HepG2 (cell line): ENCODE results near the gene TFB1M. TPM values are rescaled to one million over a fixed set of nuclear protein-coding genes. Genes with fewer than 3 reads are reported as not detected.

Experiments
- ATAC-seq: fragments of 200-7000 bp; cut with Tn5 transposase; 3 replicates; pipeline ENCODE4 v1.9.1; 2020; ENCODE audit warnings: mild to moderate bottlenecking, moderate library complexity
- BruUV-seq: library from RNA; stranded (reverse); fragments of 400-500 nt; replicated peaks from 2 replicates; lab custom pipeline; 2021; lab: Mats Ljungman, UMichigan
- CTCF ChIA-PET: fragments of 300-600 bp; formaldehyde crosslinking; extraction: SDS; loops from one replicate; lab custom pipeline; 2021; ENCODE audit warnings: low total read pairs, inconsistent platforms, low intra/inter-chr PET ratio; lab: Yijun Ruan, JAX
- POLR2A ChIA-PET: fragments of 350-600 bp; sonication (Branson Sonifier 250); formaldehyde crosslinking; loops from one replicate; lab custom pipeline; 2020; ENCODE audit warnings: antibody characterized with exemption, inconsistent platforms; lab: Yijun Ruan, JAX
- DNase-seq: peaks from one replicate; pipeline ENCODE4 v3.0.0-alpha.2; 2015; ENCODE audit warnings: low spot score
- FAIRE-seq: peaks from 3 replicates; lab custom pipeline; 2011; peaks lifted over from hg19 to GRCh38; lab: Jason Lieb, UNC
- H2AFZ ChIP-seq: one replicate; pipeline ENCODE4 v1.6.1; 2011; ENCODE audit warnings: low read length, inconsistent platforms
- H3K27ac ChIP-seq: fragments of 300-600 bp; 3 replicates; pipeline ENCODE4 v1.8.0; 2011; ENCODE audit warnings: mixed run types, mild to moderate bottlenecking, mixed read lengths, low read length, inconsistent platforms; ENCODE audit not compliant: insufficient read depth; ENCODE audit errors: extremely low read length
- H3K27me3 ChIP-seq, 2 experiments: fragments of 200-600 bp in 1 of 2; 2 replicates in 1 of 2; 3 replicates in 1 of 2; pipeline versions ENCODE4 v1.6.0 to v1.8.0; 2011; ENCODE audit warnings: low read length in 2 of 2, mild to moderate bottlenecking in 2 of 2, moderate library complexity in 2 of 2, inconsistent platforms in 1 of 2; ENCODE audit not compliant: insufficient read depth in 2 of 2, control insufficient read depth in 1 of 2
- H3K36me3 ChIP-seq, 2 experiments: fragments of 200-600 bp in 1 of 2; replicated peaks in 1 of 2; 2 replicates in 1 of 2; 3 replicates in 1 of 2; pipeline versions ENCODE4 v1.5.1 to v1.8.0; 2011; ENCODE audit warnings: low read length in 2 of 2, inconsistent platforms in 1 of 2; ENCODE audit not compliant: insufficient read depth in 2 of 2, control insufficient read depth in 1 of 2
- H3K4me1 ChIP-seq: 2 replicates; pipeline ENCODE4 v1.5.1; 2012; ENCODE audit warnings: low read length, inconsistent platforms; ENCODE audit not compliant: insufficient read depth
- H3K4me2 ChIP-seq: 2 replicates; pipeline ENCODE4 v1.6.0; 2011; ENCODE audit warnings: low read depth, low read length, inconsistent platforms
- H3K4me3 ChIP-seq, 3 experiments: fragments of 200-600 bp in 1 of 3; sonication (generic), shearing (Covaris generic) in 1 of 3; replicated peaks in 1 of 3; 2 replicates each; pipeline ENCODE4 v1.5.1; 2011 to 2016; ENCODE audit warnings: low read length in 3 of 3, inconsistent platforms in 2 of 3, low read depth in 2 of 3, mild to moderate bottlenecking in 2 of 3, control low read depth in 1 of 3, mixed read lengths in 1 of 3; ENCODE audit not compliant: insufficient read depth in 1 of 3
- H3K79me2 ChIP-seq: one replicate; pipeline ENCODE4 v1.6.1; 2011; ENCODE audit warnings: low read length, inconsistent platforms; ENCODE audit not compliant: insufficient read depth
- H3K9ac ChIP-seq: 2 replicates; pipeline ENCODE4 v1.6.0; 2011; ENCODE audit warnings: mild to moderate bottlenecking, low read depth, low read length, inconsistent platforms; ENCODE audit not compliant: insufficient read depth
- H3K9me3 ChIP-seq: 2 replicates; pipeline ENCODE4 v1.5.1; 2012; ENCODE audit warnings: mild to moderate bottlenecking, low read length
- H4K20me1 ChIP-seq: 2 replicates; pipeline ENCODE4 v1.6.0; 2011; ENCODE audit warnings: inconsistent platforms, mild to moderate bottlenecking, low read length, moderate library complexity; ENCODE audit not compliant: insufficient read depth
- AKAP8 ChIP-seq: sonication (generic); formaldehyde crosslinking; IDR thresholded peaks from 2 replicates; pipeline ENCODE4 v1.5.1; 2020; ENCODE audit warnings: mild to moderate bottlenecking, missing genetic modification reagents
- PAXIP1 ChIP-seq: sonication (generic); formaldehyde crosslinking; conservative IDR thresholded peaks from 2 replicates; pipeline ENCODE4 v1.4.0; 2020; ENCODE audit warnings: mild to moderate bottlenecking, missing genetic modification reagents, moderate library complexity
- PCBP2 ChIP-seq: fragments of 200-400 bp; formaldehyde crosslinking; optimal IDR thresholded peaks from 2 replicates; pipeline ENCODE3; 2018; ENCODE audit warnings: low read length, low read depth; ENCODE audit not compliant: poor library complexity, severe bottlenecking
- PPARG ChIP-seq: conservative IDR thresholded peaks from 2 replicates; pipeline ENCODE4 v1.6.1; 2016; ENCODE audit warnings: missing biosample characterization, missing genetic modification reagents
- WGBS: methylation state at CpG from one replicate; pipeline ENCODE4 v1.1.6; 2017; ENCODE audit warnings: low lambda C conversion rate; 5-methylcytosine and 5-hydroxymethylcytosine counted together
- in situ Hi-C: cut with HindIII; loops from 2 replicates; pipeline ENCODE4 v1.10.0; 2017; ENCODE audit warnings: low pct_unique_long_range_greater_than_20kb; ENCODE audit not compliant: extremely low pct_ligation_motif_present
- intact Hi-C: fragments of 100-400 bp; cut with micrococcal nuclease; formaldehyde crosslinking; loops from one replicate; pipeline ENCODE4 v1.10.0; 2022; ENCODE audit not compliant: unreplicated experiment
- polyA plus RNA-seq, 8 experiments: library from polyadenylated mRNA; depleted of rRNA in 3 of 8; stranded (reverse) in 7 of 8; unstranded in 1 of 8; fragments of >200 nt; fragmentation: Illumina TruSeq in 4 of 8; extraction: Trizol in 4 of 8; gene quantifications; 2 replicates each; pipeline versions ENCODE4 v1.2.1 to v1.2.3, GENCODE V29; 2011 to 2016; ENCODE audit warnings: low read depth in 4 of 8, missing spikeins in 1 of 8, mixed read lengths in 1 of 8; ENCODE audit not compliant: insufficient read depth in 1 of 8
- total RNA-seq, 5 experiments: library from RNA; depleted of rRNA; stranded (reverse); fragments of >200 nt; fragmentation: Illumina TruSeq; extraction: Trizol; gene quantifications; 2 replicates each; pipeline ENCODE4 v1.2.3, GENCODE V29; 2016; ENCODE audit warnings: low read depth in 1 of 5

Gene TFB1M
- total and polyA plus RNA-seq, 2 of the 13 experiments (the other 11 are each of a cell fraction or from before 2014, with no cell fraction given) = 91.4 to 122 TPM

- TF ChIP-seq PCBP2 = no peak
- TF ChIP-seq, all 625 proteins: peak for 0
Observed at GRCh38 chr6:155227046-155227445, 87.2 kb downstream of the TFB1M start (continued).

DNA sequence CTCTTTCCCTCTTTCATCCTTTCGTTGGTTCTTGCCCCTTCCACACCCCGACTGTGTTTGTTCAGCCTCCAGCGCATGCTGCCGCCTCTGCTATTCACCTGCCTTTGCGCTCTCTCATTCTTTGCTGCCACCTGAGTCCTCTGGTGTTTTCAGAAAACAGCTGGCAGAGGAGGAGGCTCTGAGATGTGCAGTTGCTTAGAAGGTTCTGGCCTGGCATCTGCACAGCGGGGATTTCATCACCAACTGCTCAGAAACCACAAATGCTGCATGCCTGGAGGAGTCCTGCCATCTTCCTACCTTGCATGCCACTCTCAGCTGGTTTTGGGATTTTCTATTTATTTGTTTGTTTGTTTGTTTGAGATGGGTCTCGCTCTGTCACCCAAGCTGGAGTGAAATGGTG is 89.7 kb downstream of the TFB1M start:
- H3K4me1 ChIP-seq = peaks cover 12% of the 10 kb centered on the region
- no peak overlapping the region for H3K4me2 ChIP-seq
- no TSS peak for BruUV-seq
- FAIRE-seq (no peak), ATAC-seq (no peak), DNase-seq (no peak)
- no peak for TF ChIP-seq PPARG (CRISPR knock-in tag)
- no peak for TF ChIP-seq AKAP8 (CRISPR knock-in tag)
- TF ChIP-seq PAXIP1 = no peak
- H4K20me1 ChIP-seq = no peaks in the 10 kb centered on the region
- intact Hi-C loops (no loop called here), in situ Hi-C loops (no loop called here)
- H3K4me3 ChIP-seq = no peak overlapping the region
- no peaks in the 10 kb centered on the region for H3K36me3 ChIP-seq
- H2AFZ ChIP-seq = no peak overlapping the region
- POLR2A ChIA-PET = no interaction called here
- H3K27me3 ChIP-seq = no peaks in the 10 kb centered on the region
- H3K79me2 ChIP-seq = no peaks in the 10 kb centered on the region
- H3K9me3 ChIP-seq = 0 out of 2 replicates have a peak, but pooled peaks cover 7% of the 10 kb centered on the region
- CTCF ChIA-PET = no interaction called here
- WGBS = 60% methylated on average over 7 of the region's 7 CpGs
- H3K9ac ChIP-seq = no peak overlapping the region
- no peak overlapping the region for H3K27ac ChIP-seq
